ENCODE results near the gene TULP4. TPM values are rescaled to one million over a fixed set of nuclear protein-coding genes. Genes with fewer than 3 reads are reported as not detected.
A peak's percentile ranks its signal among the peaks of the same experiment; 100 is the strongest.

Gene TULP4
- total RNA-seq, 4 donors from 2014 or later = 59.8 to 99.2 (median 88.6) TPM

- no peak for TF ChIP-seq CTCF (IDR thresholded peaks at IDR 0.05 in 4 of 5, conservative IDR thresholded peaks at IDR 0.05 in 1 of 5)
- H3K27ac ChIP-seq = no peak overlapping the region
- H3K27me3 ChIP-seq = no peaks in the 10 kb centered on the region
- H3K9me3 ChIP-seq = no peaks in the 10 kb centered on the region
- peaks cover 27 to 37% of the 10 kb centered on the region in 2 donors for H3K4me1 ChIP-seq
- ATAC-seq = no peak
- intact Hi-C loops (cut with DNase I; ENCODE audit: low total_unique reads) = no loop called here
- in situ Hi-C loops (cut with MboI; ENCODE audit: low sequenced_read_pairs in 4 of 4) = no loop called here
- H3K36me3 ChIP-seq = no peaks in the 10 kb centered on the region
- no peak for DNase-seq
- H3K4me3 ChIP-seq = no peak overlapping the region
These were observed 94.5 kb downstream of the TULP4 start for GRCh38 chr6:158406736-158407135.

GRCh38 chr6:158408013-158408412 lies 95.7 kb downstream of the TULP4 start:
- H3K27ac ChIP-seq = no peak overlapping the region
- no peak for ATAC-seq
- in situ Hi-C loops (cut with MboI; ENCODE audit: low sequenced_read_pairs in 4 of 4) = no loop called here
- H3K9me3 ChIP-seq = no peaks in the 10 kb centered on the region
- H3K36me3 ChIP-seq = no peaks in the 10 kb centered on the region
- no peak for DNase-seq
- no peak for TF ChIP-seq POLR2A (IDR thresholded peaks at IDR 0.05)
- TF ChIP-seq CTCF (IDR thresholded peaks at IDR 0.05 in 4 of 5, conservative IDR thresholded peaks at IDR 0.05 in 1 of 5) = no peak
- H3K4me3 ChIP-seq = no peak overlapping the region
- intact Hi-C loops (cut with DNase I; ENCODE audit: low total_unique reads) = no loop called here
- H3K27me3 ChIP-seq = no peaks in the 10 kb centered on the region
- H3K4me1 ChIP-seq = peaks cover 18 to 28% of the 10 kb centered on the region in 2 donors

GRCh38 chr6:158408552-158409130 lies 96.4 kb downstream of the TULP4 start:
- H3K36me3 ChIP-seq = no peaks in the 10 kb centered on the region
- peak in 1 of 2 donors; percentile 8 for ATAC-seq
- intact Hi-C loops (cut with DNase I; ENCODE audit: low total_unique reads) = no loop called here
- DNase-seq = no peak
- TF ChIP-seq CTCF (IDR thresholded peaks at IDR 0.05 in 4 of 5, conservative IDR thresholded peaks at IDR 0.05 in 1 of 5) (no peak), POLR2A (IDR thresholded peaks at IDR 0.05) (no peak)
- no peak overlapping the region for H3K4me3 ChIP-seq
- H3K27ac ChIP-seq = peak overlapping the region in 2 of 4 donors; percentile 15 to 49
- H3K27me3 ChIP-seq = no peaks in the 10 kb centered on the region
- H3K4me1 ChIP-seq = peaks cover 18 to 28% of the 10 kb centered on the region in 2 donors
- in situ Hi-C loops (cut with MboI; ENCODE audit: low sequenced_read_pairs in 4 of 4) = no loop called here
- H3K9me3 ChIP-seq = no peaks in the 10 kb centered on the region

GRCh38 chr6:158409451-158409850 lies 97.2 kb downstream of the TULP4 start:
- Histone ChIP-seq H3K36me3 (no peaks in the 10 kb centered on the region), H3K4me1 (peaks cover 18 to 28% of the 10 kb centered on the region in 2 donors), H3K27ac (peak overlapping the region in 1 of 4 donors; percentile 49), H3K4me3 (no peak overlapping the region), H3K27me3 (no peaks in the 10 kb centered on the region), H3K9me3 (no peaks in the 10 kb centered on the region)
- in situ Hi-C loops (cut with MboI; ENCODE audit: low sequenced_read_pairs in 4 of 4) = no loop called here
- ATAC-seq (peak in 1 of 2 donors; percentile 35), DNase-seq (no peak)
- intact Hi-C loops (cut with DNase I; ENCODE audit: low total_unique reads) = no loop called here
- TF ChIP-seq CTCF (IDR thresholded peaks at IDR 0.05 in 4 of 5, conservative IDR thresholded peaks at IDR 0.05 in 1 of 5) = no peak
- TF ChIP-seq POLR2A (IDR thresholded peaks at IDR 0.05) = no peak

GRCh38 chr6:158410784-158411183 lies 98.5 kb downstream of the TULP4 start:
- no peaks in the 10 kb centered on the region for H3K27me3 ChIP-seq
- DNase-seq = no peak
- TF ChIP-seq CTCF (IDR thresholded peaks at IDR 0.05 in 4 of 5, conservative IDR thresholded peaks at IDR 0.05 in 1 of 5) = no peak
- no peak for TF ChIP-seq POLR2A (IDR thresholded peaks at IDR 0.05)
- no peak overlapping the region for H3K4me3 ChIP-seq
- H3K9me3 ChIP-seq = no peaks in the 10 kb centered on the region
- in situ Hi-C loops (cut with MboI; ENCODE audit: low sequenced_read_pairs in 4 of 4) (no loop called here), intact Hi-C loops (cut with DNase I; ENCODE audit: low total_unique reads) (no loop called here)
- no peaks in the 10 kb centered on the region for H3K36me3 ChIP-seq
- peaks cover 18 to 28% of the 10 kb centered on the region in 2 donors for H3K4me1 ChIP-seq
- peak; percentile 55 to 56 for ATAC-seq
- no peak overlapping the region for H3K27ac ChIP-seq

Measured in gastrocnemius medialis (tissue), 4 donors.